HG02623 (cell line): ENCODE results near the gene NBPF3.
"Not testable (repeated sequence)": the region's sequence is repeated elsewhere in the genome, so short reads cannot be mapped to it uniquely, and the experiment has no call there.

Experiments used
- ATAC-seq: cut with Tn5 transposase; IDR thresholded peaks from one replicate; pipeline ENCODE4 v1.9.1; 2021; ENCODE audit warnings: moderate library complexity; ENCODE audit not compliant: unreplicated experiment

The NBPF3 gene

DNA sequence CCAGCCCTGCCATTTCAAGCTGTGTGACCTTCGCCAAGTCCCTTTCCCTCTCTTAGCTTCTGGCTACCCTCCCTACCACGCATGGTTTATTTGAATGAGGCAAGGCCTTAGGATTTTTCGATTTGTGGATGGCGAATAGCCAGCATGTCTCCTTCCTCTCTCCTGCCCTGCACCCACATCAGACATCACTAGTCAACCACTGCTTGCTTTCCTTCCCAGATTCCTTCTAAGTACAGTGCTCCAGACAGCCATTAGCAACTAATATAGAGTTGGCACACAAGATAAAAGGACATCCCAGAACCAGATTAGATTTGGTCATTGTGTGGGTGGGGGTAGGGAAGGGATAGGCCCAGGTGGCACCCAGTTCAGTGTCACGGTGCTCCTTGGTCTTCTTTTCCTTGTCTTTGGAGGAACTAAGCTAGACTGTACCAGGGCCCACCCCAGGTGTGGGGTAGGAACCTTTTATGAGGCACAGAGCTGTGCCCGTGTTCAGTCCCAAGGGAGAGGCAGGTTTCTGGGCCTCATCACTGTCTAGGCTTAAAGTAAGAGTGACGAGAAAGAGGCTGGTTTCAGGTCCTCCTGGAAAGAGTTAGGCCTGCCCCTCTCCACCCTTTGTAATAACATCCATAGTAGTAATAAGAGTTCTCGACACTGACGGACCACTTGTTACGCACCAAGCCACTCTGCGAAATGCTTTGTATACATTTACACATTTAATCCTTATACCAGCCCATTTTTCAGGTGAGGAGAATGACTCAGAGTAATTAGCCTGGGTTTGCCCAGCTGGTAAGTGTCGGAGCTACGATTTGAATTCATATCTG lies 77.9 kb downstream of the NBPF3 start:
- no peak for ATAC-seq

DNA sequence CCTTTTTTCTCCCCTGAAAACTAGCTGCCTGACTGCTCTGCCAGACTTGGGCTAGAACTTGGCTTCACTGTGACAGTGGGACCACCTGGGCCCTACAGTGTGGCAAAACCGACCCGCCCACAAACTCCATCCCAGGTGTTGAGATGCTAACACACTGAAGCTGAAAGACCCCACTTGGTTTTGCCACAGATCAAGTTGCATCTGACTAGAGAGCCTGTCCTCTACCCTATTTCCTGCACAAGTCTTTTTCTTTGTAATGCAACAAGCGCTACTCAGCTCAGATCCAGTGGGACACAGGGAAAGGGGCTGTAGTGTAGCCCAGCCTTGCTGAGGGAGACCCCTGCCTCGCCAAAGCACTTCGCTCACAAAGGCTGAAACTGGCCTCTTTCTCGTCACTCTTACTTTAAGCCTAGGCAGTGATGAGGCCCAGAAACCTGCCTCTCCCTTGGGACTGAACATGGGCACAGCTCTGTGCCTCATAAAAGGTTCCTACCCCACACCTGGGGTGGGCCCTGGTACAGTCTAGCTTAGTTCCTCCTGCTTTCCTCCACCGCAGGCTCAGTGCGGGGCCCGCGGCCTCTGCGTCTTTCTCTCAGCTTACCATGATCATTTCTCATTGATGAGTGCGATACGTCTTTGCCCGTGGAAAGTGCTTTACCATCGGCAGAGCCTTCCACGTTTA lies 79.0 kb downstream of the NBPF3 start:
- no peak for ATAC-seq

DNA sequence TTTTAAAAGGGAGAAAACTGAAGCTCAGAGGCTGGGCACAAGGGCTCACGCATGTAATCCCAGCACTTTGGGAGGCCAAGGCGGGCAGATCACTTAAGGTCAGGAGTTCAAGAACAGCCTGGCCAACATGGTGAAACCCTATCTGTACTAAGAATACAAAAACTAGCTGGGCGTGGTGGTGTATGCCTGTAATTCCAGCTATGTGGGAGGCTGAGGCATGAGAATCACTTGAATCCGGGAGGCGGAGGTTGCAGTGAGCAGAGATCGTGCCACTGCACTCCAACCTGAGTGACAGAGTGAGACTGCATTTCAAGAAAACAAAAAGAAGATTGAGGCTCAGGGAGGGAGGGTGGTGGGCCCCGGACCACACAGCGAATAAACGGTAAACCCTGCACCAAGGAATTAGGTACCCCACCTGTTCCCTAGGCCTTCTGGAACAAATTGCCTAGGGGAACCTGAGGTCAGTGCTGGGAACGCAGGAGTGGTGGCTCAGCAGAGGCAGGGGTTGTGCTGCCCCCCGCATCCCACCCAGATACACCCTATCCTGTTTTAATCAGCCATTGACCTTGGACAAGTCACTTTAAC lies 79.6 kb downstream of the NBPF3 start:
- ATAC-seq: not testable (repeated sequence)

DNA sequence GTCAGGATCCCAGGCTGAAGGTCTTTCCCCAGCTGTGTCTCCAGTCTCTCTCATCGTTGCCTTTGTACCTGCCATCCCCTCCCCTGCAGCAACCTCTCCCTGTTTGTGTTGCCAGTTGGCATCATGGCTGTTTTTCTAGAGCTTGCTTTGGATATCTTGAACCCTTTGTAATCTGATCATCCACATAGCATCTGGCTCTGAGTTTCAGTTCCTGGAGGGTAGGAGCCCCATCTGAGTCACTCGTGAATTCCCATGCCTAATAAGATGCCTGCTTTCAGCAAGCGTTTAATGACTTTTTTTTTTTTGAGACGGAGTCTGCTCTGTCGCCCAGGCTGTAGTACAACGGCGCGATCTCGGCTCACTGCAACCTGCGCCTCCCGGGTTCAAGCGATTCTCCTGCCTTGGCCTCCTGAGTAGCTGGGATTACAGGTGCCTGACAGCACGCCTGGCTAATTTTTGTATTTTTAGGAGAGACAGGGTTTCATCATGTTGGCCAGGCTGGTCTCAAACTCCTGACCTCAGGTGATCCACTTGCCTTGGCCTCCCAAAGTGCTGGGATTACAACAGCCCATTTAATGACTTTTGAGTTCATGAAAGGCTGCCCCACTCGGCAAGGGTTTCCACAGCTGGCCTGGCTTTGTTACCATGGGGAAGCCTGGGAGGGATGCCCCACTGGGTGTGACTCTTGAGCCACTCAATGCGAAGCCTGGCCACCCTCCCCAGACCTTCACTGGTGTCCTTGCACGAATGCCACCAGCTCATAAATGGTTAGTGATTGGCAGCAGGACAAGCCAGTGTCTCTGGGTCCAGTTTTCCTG lies 81.2 kb downstream of the NBPF3 start:
- ATAC-seq: no peak

DNA sequence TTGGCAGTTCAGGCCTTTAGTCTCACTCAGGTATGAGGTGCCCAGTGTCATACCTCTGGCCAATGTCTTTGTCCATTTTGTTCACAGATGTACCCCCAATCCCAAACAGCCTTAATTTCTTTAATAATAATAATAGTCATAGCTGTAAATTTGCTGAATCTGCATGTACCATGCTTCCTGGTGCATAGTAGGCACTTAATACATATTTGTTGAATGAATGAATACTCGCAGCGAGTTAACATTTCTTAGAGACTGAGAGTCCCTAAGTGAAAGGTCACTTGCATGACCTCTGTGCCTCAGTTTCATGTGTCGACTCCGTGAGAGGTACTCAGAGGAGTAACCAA lies 81.8 kb downstream of the NBPF3 start:
- no peak for ATAC-seq

DNA sequence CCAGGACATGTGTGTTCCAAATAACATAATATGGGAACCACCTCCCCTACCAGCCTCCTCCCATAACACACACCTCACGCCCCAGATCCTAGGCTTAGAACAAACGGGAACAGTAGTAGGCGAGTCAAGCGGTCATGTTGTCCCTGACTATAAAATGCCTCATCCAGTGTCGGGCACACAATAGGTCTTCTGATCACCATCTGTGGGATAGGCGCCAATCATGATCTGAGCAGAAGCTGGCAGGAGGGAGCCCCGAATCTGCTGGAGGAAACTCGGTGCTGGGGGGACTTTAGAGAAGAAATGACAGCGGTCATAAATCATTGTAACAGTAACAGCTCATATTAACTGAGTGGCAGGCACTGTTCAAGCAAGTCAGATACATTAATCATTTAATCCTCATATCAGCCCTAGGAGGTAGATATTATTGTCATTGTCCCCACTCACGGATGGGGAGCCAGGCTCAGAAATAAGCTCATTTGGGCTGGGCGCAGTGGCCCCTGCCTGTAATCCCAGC lies 82.6 kb downstream of the NBPF3 start:
- ATAC-seq: no peak

DNA sequence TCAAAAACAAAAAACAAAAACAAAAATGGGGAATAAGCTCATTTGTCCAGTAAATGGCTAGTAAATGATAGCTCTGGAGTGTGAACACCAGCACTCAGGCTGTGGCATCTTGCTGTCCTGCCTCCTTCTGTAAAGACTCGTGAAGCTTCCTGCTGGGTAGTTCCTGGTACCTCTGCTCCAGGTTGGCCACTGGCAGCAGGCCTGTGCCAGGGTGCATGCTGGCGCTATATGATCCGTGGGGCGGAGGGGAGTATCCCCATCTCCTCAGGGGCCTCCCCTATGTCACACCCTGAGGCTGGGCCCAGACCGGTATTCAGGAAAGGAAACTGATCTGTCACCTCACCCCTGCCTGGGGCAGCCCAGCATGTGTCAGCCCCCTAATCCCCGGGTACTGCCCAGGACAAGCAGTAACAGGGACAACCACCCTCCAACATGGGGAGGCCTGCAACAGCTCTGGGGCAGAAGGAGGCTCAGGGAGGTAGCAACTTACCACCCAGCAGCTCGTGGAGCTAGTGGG lies 83.4 kb downstream of the NBPF3 start:
- ATAC-seq: no peak

DNA sequence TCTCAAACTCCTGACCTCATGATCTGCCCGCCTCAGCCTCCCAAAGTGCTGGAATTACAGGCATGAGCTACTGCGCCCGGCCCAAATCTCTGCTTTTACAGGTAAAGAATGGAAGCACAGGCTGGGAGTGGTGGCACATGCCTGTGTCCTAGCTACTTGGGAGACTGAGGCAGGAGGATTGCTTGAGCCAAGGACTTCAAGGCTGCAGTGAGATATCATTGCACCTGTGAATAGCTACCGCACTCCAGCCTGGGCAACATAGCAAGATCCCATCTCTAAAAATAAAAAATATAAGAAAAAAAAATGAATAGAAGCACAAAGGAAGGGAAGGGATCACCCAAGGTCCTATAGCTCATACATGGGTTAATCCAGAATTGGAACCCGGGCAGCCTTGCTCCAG lies 84.3 kb downstream of the NBPF3 start:
- ATAC-seq: no peak

DNA sequence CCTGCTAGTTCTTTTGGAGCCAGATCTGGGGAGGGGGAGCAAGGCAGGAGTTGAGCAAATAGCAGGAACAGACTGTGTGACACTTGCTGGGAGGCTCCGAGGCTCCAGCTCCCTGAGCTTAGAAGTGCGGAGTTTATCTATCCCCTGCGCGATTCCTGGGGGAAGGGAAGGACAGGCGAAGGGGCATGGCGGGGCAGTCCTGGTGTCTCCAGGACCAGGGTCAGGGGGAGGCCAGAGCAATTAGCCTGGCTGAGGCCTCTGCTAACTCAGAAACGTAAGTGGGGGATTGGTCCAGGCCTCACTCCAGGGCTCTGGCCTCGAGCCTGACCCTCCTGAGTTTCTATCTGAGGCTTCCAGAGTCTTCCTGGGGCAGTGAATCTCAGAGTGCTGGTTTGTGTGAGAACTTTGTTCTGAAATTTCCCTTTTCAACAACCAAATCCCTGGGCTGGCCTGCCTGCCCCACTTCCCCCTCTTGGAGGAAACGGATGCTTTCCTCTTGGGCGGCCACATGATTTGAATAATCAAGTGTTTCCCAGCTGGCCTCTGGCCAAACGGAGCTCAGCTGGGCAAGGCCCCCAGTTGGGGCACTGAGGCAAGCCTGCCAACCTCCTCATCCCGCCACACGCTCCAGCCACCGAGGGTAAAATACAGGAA lies 84.9 kb downstream of the NBPF3 start:
- ATAC-seq: no peak

DNA sequence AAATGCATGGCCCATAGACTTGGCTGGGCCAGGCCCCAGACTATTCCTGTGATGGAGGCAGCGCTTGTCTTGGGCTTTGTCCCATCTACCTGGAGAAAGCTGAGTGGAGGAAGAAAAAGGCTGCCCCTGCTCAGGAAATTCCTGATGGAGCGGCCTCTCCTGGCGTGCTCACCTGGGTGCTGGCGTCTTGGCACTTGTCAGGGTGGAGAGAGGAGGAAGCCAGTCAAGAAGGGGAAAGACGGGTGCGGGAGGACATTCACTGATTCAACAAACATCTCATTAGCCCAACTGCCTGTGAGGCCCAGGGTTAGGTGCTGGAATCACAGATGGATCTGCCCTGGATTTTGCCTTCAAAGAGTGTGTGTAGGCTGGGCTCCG lies 85.4 kb downstream of the NBPF3 start:
- no peak for ATAC-seq

DNA sequence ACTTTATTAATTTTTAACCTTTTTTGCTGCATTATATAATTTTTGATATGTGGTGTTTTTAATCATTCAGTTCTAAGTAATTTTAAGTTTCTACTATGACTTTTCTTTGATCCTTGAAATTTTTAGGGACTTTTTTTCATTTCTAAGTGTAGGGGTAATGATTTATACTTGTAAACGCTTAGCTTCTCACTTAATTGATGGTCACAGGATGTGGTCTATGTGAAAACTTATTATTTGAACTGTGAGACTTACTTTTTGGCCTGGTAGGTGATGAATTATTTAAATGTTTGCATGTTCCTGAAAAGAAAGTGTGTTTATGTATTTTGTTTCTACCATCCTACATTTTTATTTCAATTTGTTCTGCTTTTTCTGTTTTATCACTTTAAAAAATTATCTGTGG lies 86.5 kb downstream of the NBPF3 start:
- no peak for ATAC-seq

DNA sequence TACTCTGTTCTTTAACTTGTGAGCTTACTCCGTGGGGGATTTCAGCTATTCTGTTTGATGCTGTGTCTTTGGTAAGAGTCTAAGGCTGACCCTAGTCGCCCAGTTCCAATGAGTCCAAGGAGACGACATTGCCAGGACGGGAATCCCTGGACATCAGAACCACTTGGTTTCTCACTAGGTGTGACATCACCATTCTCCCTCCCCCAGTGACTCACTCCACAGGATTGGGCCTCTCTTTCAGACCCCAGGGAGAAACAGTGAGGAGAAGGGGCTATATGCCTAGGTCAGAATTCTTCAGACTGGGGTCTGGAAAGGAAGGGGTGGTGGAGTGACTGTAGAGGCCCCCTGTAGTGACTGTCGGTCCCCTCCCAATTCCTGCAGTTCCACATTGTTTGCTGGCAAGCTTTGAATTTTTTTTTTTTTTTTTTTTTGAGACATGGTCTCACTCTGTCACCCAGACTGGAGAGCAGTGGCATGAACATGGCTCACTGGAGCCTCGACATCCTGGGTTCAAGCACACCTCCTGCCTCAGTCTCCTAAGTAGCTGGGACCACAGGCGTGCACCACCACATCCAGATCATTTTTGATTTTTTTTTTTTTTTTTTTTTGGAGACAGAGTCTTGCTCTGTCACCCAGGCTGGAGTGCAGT lies 90.6 kb downstream of the NBPF3 start:
- ATAC-seq: no peak

DNA sequence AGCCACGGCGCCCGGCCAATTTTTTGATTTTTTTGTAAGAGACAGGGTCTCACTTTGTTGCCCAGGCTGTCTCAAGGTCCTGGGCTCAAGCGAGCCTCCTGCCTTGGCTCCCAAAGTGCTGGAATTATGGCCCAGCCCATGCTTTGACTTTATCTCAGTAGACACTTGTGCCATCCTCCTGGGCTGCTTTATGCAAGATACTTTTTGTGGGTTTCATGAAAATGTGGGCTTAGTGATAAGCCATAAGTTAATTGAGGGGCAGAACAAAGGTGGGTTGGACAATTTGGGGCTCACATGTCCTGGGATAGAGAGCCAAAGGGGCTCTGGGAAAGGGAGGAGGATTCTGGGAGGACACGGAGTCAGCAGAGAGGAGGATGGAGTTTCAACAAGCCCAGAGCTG lies 91.3 kb downstream of the NBPF3 start:
- no peak for ATAC-seq

DNA sequence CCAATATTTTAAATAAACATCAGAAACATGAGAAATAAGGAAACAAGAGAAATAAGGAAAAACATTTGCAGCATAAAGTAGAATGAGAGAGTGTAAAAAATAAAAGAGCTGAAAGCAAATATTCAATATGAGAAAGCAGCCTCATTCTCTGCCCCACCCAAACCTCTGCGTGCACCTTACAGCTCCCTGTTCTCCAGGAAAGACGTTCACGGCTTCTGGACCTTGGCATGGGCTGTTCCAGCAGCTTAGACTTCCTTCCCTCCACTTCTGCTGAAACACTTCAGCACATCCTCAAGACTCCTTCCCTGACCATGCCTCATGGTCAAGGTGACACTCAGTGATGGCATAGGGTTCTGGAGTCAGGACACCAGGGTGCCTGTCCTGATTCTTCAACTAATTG lies 92.6 kb downstream of the NBPF3 start:
- ATAC-seq: no peak

DNA sequence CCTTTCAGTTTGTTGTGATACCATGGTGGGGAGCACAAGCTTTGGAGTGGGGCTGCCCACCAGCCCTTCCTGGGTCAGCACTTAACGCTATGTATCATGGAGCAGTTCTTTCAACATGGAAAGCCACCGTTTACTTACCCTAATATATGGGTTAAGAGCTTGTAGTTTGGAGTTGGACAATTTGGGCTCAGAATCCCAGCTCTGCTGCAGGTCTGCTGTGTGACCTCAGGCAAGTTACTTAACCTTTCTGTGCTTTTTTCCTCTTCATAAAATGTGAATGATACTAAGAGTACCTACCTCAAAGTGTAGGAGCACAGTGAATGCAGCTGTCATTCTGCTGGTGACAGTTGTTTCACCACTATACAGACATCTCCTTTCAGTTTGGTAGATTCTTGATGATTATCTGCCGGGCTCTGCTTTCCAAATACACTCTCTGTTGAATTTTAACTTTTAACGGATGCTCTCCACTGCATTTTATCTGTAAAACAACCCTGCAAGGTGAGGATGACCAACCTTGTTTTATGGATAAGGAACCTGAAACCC lies 93.1 kb downstream of the NBPF3 start:
- ATAC-seq: no peak

DNA sequence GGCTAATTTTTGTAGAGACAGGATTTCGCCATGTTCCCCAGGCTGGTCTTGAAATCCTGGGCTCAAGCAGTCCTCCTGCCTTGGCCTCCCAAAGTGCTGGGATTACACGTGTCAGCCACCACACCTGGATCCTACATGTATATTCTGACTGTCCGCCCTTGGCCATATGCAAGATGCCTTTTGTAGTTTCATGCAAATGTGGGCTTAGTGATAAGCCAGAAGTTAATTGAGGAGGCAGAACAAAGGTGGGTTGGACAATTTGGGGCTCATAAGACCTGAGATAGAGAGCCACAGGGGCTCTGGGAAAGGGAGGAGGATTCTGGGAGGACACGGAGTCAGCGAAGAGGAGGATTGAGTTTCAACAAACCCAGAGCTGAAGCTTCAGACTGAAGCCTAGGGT lies 94.2 kb downstream of the NBPF3 start:
- no peak for ATAC-seq
